ENCODE data around the gene WBP2. TPM values are rescaled to one million over a fixed set of nuclear protein-coding genes. Genes with fewer than 3 reads are reported as not detected.

Gene WBP2
- total and polyA plus RNA-seq, 2 of the 13 experiments (the other 11 are each of a cell fraction or from before 2014, with no cell fraction given), result 29.2 to 29.5 TPM

DNA sequence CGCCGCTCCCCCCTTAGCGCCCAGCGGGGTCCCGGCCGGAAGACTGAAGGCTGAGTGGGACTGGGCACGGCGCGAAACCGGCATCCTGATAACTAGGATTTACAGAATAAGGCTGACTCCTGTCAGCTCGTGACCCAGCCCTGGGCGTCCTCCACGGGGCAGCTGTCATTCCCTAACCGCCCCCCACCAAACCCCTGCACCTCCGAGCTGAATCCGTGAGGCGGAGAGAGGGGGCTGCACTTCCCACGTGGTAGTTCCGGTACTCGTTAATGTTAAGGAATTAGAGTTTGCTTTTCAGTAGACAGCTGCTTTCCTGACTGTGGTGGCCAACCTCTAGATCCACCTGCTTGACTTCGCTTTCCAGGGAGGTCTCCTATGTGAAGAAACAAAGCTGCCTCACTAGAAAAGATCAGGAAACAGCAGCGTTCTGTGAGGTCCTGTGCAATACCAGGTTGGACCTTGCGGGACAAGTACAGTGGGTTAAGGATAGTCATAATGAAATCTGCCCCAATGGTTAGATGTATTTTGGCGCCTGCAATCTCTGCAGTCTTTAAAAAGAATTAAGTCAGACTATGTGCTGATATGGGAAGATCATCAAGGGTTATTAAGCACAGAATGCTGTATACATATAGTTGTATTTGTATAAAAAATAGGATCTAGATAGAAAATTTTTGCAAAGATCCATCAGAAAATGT is 1.1 kb upstream of the WBP2 start (continued):
- TF ChIP-seq CSRNP2 (CRISPR knock-in tag; conservative IDR thresholded peaks at IDR 0.05; ENCODE audit: low read depth) (no peak), TEF (CRISPR knock-in tag; IDR thresholded peaks at IDR 0.05) (0 out of 2 replicates have a peak, but pooled peaks have one; percentile 10), ISX (CRISPR knock-in tag; conservative IDR thresholded peaks at IDR 0.05) (0 out of 2 replicates have a peak, but pooled peaks have one; percentile 68), PCBP2 (optimal IDR thresholded peaks at IDR 0.05; ENCODE audit: low read depth, low read length, poor library complexity, severe bottlenecking) (no peak), ZNF816 (CRISPR knock-in tag; IDR thresholded peaks at IDR 0.05; ENCODE audit: borderline replicate concordance) (no peak), NFATC3 (CRISPR knock-in tag; IDR thresholded peaks at IDR 0.05) (0 out of 2 replicates have a peak, but pooled peaks have one; percentile 80), SAFB2 (CRISPR knock-in tag; IDR thresholded peaks at IDR 0.05; ENCODE audit: borderline replicate concordance, low read depth) (0 out of 2 replicates have a peak, but pooled peaks have one; percentile 73), SMARCE1 (IDR thresholded peaks at IDR 0.05; ENCODE audit: borderline replicate concordance) (no peak), NCOA1 (CRISPR knock-in tag; IDR thresholded peaks at IDR 0.05) (0 out of 2 replicates have a peak, but pooled peaks have one; percentile 5), RBM39 (IDR thresholded peaks at IDR 0.05; ENCODE audit: low read depth, low read length, poor library complexity, severe bottlenecking) (peak; percentile 17), ZNF709 (CRISPR knock-in tag; IDR thresholded peaks at IDR 0.05) (no peak; the same call in 1 of the 2 replicates), ZNF564 (CRISPR knock-in tag; IDR thresholded peaks at IDR 0.05) (no peak), ZBTB10 (CRISPR knock-in tag; IDR thresholded peaks at IDR 0.05; ENCODE audit: borderline replicate concordance) (0 out of 2 replicates have a peak, but pooled peaks have one; percentile 17), MBNL3 (CRISPR knock-in tag; conservative IDR thresholded peaks at IDR 0.05) (no peak), MATR3 (CRISPR knock-in tag; IDR thresholded peaks at IDR 0.05) (no peak), ZNF33B (CRISPR knock-in tag; IDR thresholded peaks at IDR 0.05) (peak; percentile 28; the same call in 1 of the 2 replicates)
- TF ChIP-seq, protein P1, sequence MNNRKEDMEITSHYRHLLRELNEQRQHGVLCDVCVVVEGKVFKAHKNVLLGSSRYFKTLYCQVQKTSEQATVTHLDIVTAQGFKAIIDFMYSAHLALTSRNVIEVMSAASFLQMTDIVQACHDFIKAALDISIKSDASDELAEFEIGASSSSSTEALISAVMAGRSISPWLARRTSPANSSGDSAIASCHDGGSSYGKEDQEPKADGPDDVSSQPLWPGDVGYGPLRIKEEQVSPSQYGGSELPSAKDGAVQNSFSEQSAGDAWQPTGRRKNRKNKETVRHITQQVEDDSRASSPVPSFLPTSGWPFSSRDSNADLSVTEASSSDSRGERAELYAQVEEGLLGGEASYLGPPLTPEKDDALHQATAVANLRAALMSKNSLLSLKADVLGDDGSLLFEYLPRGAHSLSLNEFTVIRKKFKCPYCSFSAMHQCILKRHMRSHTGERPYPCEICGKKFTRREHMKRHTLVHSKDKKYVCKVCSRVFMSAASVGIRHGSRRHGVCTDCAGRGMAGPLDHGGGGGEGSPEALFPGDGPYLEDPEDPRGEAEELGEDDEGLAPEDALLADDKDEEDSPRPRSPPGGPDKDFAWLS (CRISPR knock-in tag; IDR thresholded peaks at IDR 0.05; ENCODE audit: borderline replicate concordance), result no peak
- TF ChIP-seq, protein P2, sequence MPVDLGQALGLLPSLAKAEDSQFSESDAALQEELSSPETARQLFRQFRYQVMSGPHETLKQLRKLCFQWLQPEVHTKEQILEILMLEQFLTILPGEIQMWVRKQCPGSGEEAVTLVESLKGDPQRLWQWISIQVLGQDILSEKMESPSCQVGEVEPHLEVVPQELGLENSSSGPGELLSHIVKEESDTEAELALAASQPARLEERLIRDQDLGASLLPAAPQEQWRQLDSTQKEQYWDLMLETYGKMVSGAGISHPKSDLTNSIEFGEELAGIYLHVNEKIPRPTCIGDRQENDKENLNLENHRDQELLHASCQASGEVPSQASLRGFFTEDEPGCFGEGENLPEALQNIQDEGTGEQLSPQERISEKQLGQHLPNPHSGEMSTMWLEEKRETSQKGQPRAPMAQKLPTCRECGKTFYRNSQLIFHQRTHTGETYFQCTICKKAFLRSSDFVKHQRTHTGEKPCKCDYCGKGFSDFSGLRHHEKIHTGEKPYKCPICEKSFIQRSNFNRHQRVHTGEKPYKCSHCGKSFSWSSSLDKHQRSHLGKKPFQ (CRISPR knock-in tag; IDR thresholded peaks at IDR 0.05; ENCODE audit: insufficient replicate concordance), result peak; percentile 77

Measured in HepG2 (cell line).